Vagina (tissue), 2 donors: ENCODE measurements around the gene RFX1.

Source experiments
- CTCF ChIP-seq, 3 experiments: fragments of 450-650 bp in 2 of 3; fragments of 200-600 bp in 1 of 3; sonication (generic) in 1 of 3; IDR thresholded peaks; one replicate each; pipeline ENCODE4 v1.5.1; 2017 to 2019; ENCODE audit warnings: antibody characterized with exemption in 3 of 3, mild to moderate bottlenecking in 2 of 3, moderate library complexity in 2 of 3
- POLR2A ChIP-seq, 2 donors: fragments of 450-650 bp; IDR thresholded peaks; one replicate each; pipeline ENCODE4 v1.6.1; 2017; ENCODE audit warnings: antibody characterized with exemption in 2 of 2, mild to moderate bottlenecking in 2 of 2, moderate library complexity in 2 of 2
- POLR2AphosphoS5 ChIP-seq, 2 donors: sonication (generic); formaldehyde crosslinking; IDR thresholded peaks; one replicate each; pipeline ENCODE4 v1.9.0; 2017; ENCODE audit warnings: antibody characterized with exemption in 2 of 2, mild to moderate bottlenecking in 2 of 2, low read depth in 1 of 2; ENCODE audit not compliant: insufficient read depth in 1 of 2

GRCh38 chr19:13923194-13923987 is 82.7 kb downstream of the RFX1 start:
- TF ChIP-seq POLR2A (IDR thresholded peaks at IDR 0.05), result no peak
- TF ChIP-seq CTCF (IDR thresholded peaks at IDR 0.05), result no peak
- no peak for TF ChIP-seq POLR2AphosphoS5 (IDR thresholded peaks at IDR 0.05; ENCODE audit: insufficient read depth in 1 of 2, low read depth in 1 of 2)
